GM19395 (cell line): Measurements from ENCODE around the gene SLC25A13.

ENCODE experiments used
- ATAC-seq: cut with Tn5 transposase; IDR thresholded peaks from one replicate; pipeline ENCODE4 v1.9.1; 2021; ENCODE audit warnings: mild to moderate bottlenecking, moderate library complexity; ENCODE audit not compliant: unreplicated experiment

Gene SLC25A13

GRCh38 chr7:96212474-96212873 is 109.4 kb downstream of the SLC25A13 start:
- ATAC-seq = no peak

GRCh38 chr7:96211954-96212353 is 109.9 kb downstream of the SLC25A13 start:
- ATAC-seq = no peak

GRCh38 chr7:96205665-96206064 is 116.2 kb downstream of the SLC25A13 start:
- ATAC-seq = no peak

GRCh38 chr7:96204601-96205000 is 117.3 kb downstream of the SLC25A13 start:
- ATAC-seq = no peak

GRCh38 chr7:96203786-96204185 is 118.1 kb downstream of the SLC25A13 start:
- ATAC-seq = no peak

- ATAC-seq = no peak
Measured at GRCh38 chr7:96202102-96202501, 119.8 kb downstream of the SLC25A13 start.

GRCh38 chr7:96200740-96201139 is 121.2 kb downstream of the SLC25A13 start:
- no peak for ATAC-seq

- no peak for ATAC-seq
Measured at GRCh38 chr7:96199421-96199820, 122.5 kb downstream of the SLC25A13 start.

GRCh38 chr7:96198047-96198636 is 123.8 kb downstream of the SLC25A13 start:
- ATAC-seq = no peak

- no peak for ATAC-seq
Measured at GRCh38 chr7:96196676-96197075, 125.2 kb downstream of the SLC25A13 start.

- no peak for ATAC-seq
Measured at GRCh38 chr7:96189129-96189820, 132.6 kb downstream of the SLC25A13 start.

GRCh38 chr7:96188591-96188991 is 133.3 kb downstream of the SLC25A13 start:
- ATAC-seq = no peak

- no peak for ATAC-seq
Measured at GRCh38 chr7:96188174-96188581, 133.7 kb downstream of the SLC25A13 start.

- no peak for ATAC-seq
Measured at GRCh38 chr7:96187735-96188134, 134.2 kb downstream of the SLC25A13 start.

GRCh38 chr7:96184783-96185182 is 137.1 kb downstream of the SLC25A13 start:
- no peak for ATAC-seq

- no peak for ATAC-seq
Measured at GRCh38 chr7:96183163-96183670, 138.7 kb downstream of the SLC25A13 start.

GRCh38 chr7:96182424-96183158 is 139.3 kb downstream of the SLC25A13 start:
- peak; percentile 83 for ATAC-seq

GRCh38 chr7:96181174-96181573 is 140.7 kb downstream of the SLC25A13 start:
- ATAC-seq = no peak

GRCh38 chr7:96179837-96180236 is 142.1 kb downstream of the SLC25A13 start:
- ATAC-seq = no peak

- no peak for ATAC-seq
Measured at GRCh38 chr7:96179341-96179740, 142.6 kb downstream of the SLC25A13 start.

- no peak for ATAC-seq
Measured at GRCh38 chr7:96178581-96178980, 143.3 kb downstream of the SLC25A13 start.

GRCh38 chr7:96177353-96177752 is 144.5 kb downstream of the SLC25A13 start:
- no peak for ATAC-seq
